ENCODE data around the gene USP35. TPM values are rescaled to one million over a fixed set of nuclear protein-coding genes. Genes with fewer than 3 reads are reported as not detected.
"Not testable (repeated sequence)": the region's sequence is repeated elsewhere in the genome, so short reads cannot be mapped to it uniquely, and the experiment has no call there.

Gene USP35
- total RNA-seq, 1 experiment from 2014 or later = 5.6 TPM

GRCh38 chr11:78166855-78167469 is 21.8 kb upstream of the USP35 start:
- in situ Hi-C loops (cut with HindIII; ENCODE audit: low pct_unique_long_range_greater_than_20kb, low sequenced_read_pairs) = no loop called here
- no peak for DNase-seq (ENCODE audit: low read depth, low spot score)

GRCh38 chr11:78168539-78169477 is 19.9 kb upstream of the USP35 start:
- no peak for DNase-seq (ENCODE audit: low read depth, low spot score)
- in situ Hi-C loops (cut with HindIII; ENCODE audit: low pct_unique_long_range_greater_than_20kb, low sequenced_read_pairs) = no loop called here

GRCh38 chr11:78170413-78170812 is 18.3 kb upstream of the USP35 start:
- in situ Hi-C loops (cut with HindIII; ENCODE audit: low pct_unique_long_range_greater_than_20kb, low sequenced_read_pairs) = no loop called here
- DNase-seq (ENCODE audit: low read depth, low spot score) = no peak

- in situ Hi-C loops (cut with HindIII; ENCODE audit: low pct_unique_long_range_greater_than_20kb, low sequenced_read_pairs) = no loop called here
- DNase-seq (ENCODE audit: low read depth, low spot score) = no peak
Observed at GRCh38 chr11:78170874-78171549, 17.7 kb upstream of the USP35 start.

GRCh38 chr11:78171951-78172350 is 16.8 kb upstream of the USP35 start:
- no peak for DNase-seq (ENCODE audit: low read depth, low spot score)

GRCh38 chr11:78175862-78176261 is 12.9 kb upstream of the USP35 start:
- DNase-seq (ENCODE audit: low read depth, low spot score); in situ Hi-C loops (cut with HindIII; ENCODE audit: low pct_unique_long_range_greater_than_20kb, low sequenced_read_pairs): not testable (repeated sequence)

More at GRCh38 chr11:78171951-78172350, 16.8 kb upstream of the USP35 start:
- in situ Hi-C loops (cut with HindIII; ENCODE audit: low pct_unique_long_range_greater_than_20kb, low sequenced_read_pairs) = no loop called here

- no peak for DNase-seq (ENCODE audit: low read depth, low spot score)
- in situ Hi-C loops (cut with HindIII; ENCODE audit: low pct_unique_long_range_greater_than_20kb, low sequenced_read_pairs) = no loop called here
Observed at GRCh38 chr11:78176605-78177141, 12.0 kb upstream of the USP35 start.

GRCh38 chr11:78177216-78177615 is 11.5 kb upstream of the USP35 start:
- DNase-seq (ENCODE audit: low read depth, low spot score) = no peak
- in situ Hi-C loops (cut with HindIII; ENCODE audit: low pct_unique_long_range_greater_than_20kb, low sequenced_read_pairs) = no loop called here

- in situ Hi-C loops (cut with HindIII; ENCODE audit: low pct_unique_long_range_greater_than_20kb, low sequenced_read_pairs) = no loop called here
- no peak for DNase-seq (ENCODE audit: low read depth, low spot score)
Observed at GRCh38 chr11:78179459-78180071, 9.2 kb upstream of the USP35 start.

GRCh38 chr11:78180751-78181150 is 8.0 kb upstream of the USP35 start:
- no peak for DNase-seq (ENCODE audit: low read depth, low spot score)

GRCh38 chr11:78181185-78181584 is 7.5 kb upstream of the USP35 start:
- DNase-seq (ENCODE audit: low read depth, low spot score) = no peak
- in situ Hi-C loops (cut with HindIII; ENCODE audit: low pct_unique_long_range_greater_than_20kb, low sequenced_read_pairs) = no loop called here

More at GRCh38 chr11:78180751-78181150, 8.0 kb upstream of the USP35 start:
- in situ Hi-C loops (cut with HindIII; ENCODE audit: low pct_unique_long_range_greater_than_20kb, low sequenced_read_pairs) = no loop called here

GRCh38 chr11:78187366-78188285 is 1.1 kb upstream of the USP35 start:
- in situ Hi-C loops (cut with HindIII; ENCODE audit: low pct_unique_long_range_greater_than_20kb, low sequenced_read_pairs) = no loop called here
- DNase-seq (ENCODE audit: low read depth, low spot score) = no peak

- in situ Hi-C loops (cut with HindIII; ENCODE audit: low pct_unique_long_range_greater_than_20kb, low sequenced_read_pairs) = no loop called here
- no peak for DNase-seq (ENCODE audit: low read depth, low spot score)
Observed at GRCh38 chr11:78189174-78189724, 530 bp downstream of the USP35 start.

- in situ Hi-C loops (cut with HindIII; ENCODE audit: low pct_unique_long_range_greater_than_20kb, low sequenced_read_pairs) = no loop called here
- no peak for DNase-seq (ENCODE audit: low read depth, low spot score)
Observed at GRCh38 chr11:78189851-78190250, 1.1 kb downstream of the USP35 start.

- in situ Hi-C loops (cut with HindIII; ENCODE audit: low pct_unique_long_range_greater_than_20kb, low sequenced_read_pairs) = no loop called here
- DNase-seq (ENCODE audit: low read depth, low spot score) = no peak
Observed at GRCh38 chr11:78190374-78190773, 1.7 kb downstream of the USP35 start.

- in situ Hi-C loops (cut with HindIII; ENCODE audit: low pct_unique_long_range_greater_than_20kb, low sequenced_read_pairs) = no loop called here
- DNase-seq (ENCODE audit: low read depth, low spot score) = no peak
Observed at GRCh38 chr11:78190871-78191538, 2.3 kb downstream of the USP35 start.
